AG04450 (cell line): ENCODE data around the gene CCSER1. TPM values are rescaled to one million over a fixed set of nuclear protein-coding genes. Genes with fewer than 3 reads are reported as not detected.

Experiments
- CTCF ChIA-PET: fragments of 300-600, 350-600 bp; formaldehyde crosslinking; extraction: SDS; loops from one replicate; lab custom pipeline; 2022; ENCODE audit warnings: antibody characterized with exemption, inconsistent platforms; lab: Charles Lee
- POLR2A ChIA-PET: fragments of 350-600 bp; formaldehyde crosslinking; extraction: SDS; loops from one replicate; lab custom pipeline; 2021; ENCODE audit warnings: antibody characterized with exemption, inconsistent platforms; lab: Yijun Ruan, JAX
- DNase-seq: peaks from one replicate; pipeline ENCODE4 v3.0.0-alpha.2; 2011; ENCODE audit warnings: low read depth, low spot score
- H3K27ac ChIP-seq: one replicate; pipeline ENCODE4 v1.5.1; 2012; ENCODE audit warnings: low read depth, low read length, control low read depth
- H3K27me3 ChIP-seq: one replicate; pipeline ENCODE4 v1.6.0; 2012; ENCODE audit warnings: low read length; ENCODE audit not compliant: control insufficient read depth, insufficient read depth
- H3K4me3 ChIP-seq: 2 replicates; pipeline ENCODE4 v1.5.1; 2011; ENCODE audit warnings: mild to moderate bottlenecking, low read depth, low read length, control low read depth
- H3K9me3 ChIP-seq: 2 replicates; pipeline ENCODE4 v1.5.1; 2012; ENCODE audit warnings: low read length; ENCODE audit not compliant: control insufficient read depth, insufficient read depth
- CTCF ChIP-seq: IDR thresholded peaks from 2 replicates; pipeline ENCODE4 v1.5.1; 2011; ENCODE audit warnings: low read depth, low read length, control low read depth, inconsistent platforms
- polyA plus RNA-seq: library from polyadenylated mRNA; depleted of rRNA; stranded (reverse); fragments of >200 nt; gene quantifications from 2 replicates; pipeline ENCODE4 v1.2.3, GENCODE V29; 2011

Gene CCSER1
- polyA plus RNA-seq, 1 experiment = not detected

DNA sequence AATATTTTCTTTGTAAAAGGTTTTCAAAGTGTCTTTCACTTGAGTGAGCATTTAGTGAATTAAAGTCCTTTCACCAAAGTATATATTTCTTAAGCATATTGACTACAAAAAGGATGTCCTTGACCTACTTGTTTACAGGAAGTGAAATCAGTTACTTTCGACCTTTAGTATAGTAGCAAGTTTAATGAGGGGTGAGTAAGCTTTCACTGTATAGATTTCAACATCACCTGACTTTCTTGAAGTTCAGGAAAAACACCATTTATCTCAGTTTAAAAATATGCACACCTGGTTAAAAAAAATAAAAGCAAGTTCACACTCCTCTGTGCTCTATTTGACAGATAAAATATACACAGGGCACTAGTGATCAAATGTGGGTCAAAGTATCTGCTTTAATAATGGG lies 88.1 kb downstream of the CCSER1 start:
- POLR2A ChIA-PET = no interaction called here
- CTCF ChIA-PET = no interaction called here

GRCh38 chr4:90219822-90220221 lies 92.6 kb downstream of the CCSER1 start:
- ChIA-PET CTCF (no interaction called here), POLR2A (no interaction called here)
- no peak overlapping the region for H3K27ac ChIP-seq
- H3K27me3 ChIP-seq = no peaks in the 10 kb centered on the region
- H3K4me3 ChIP-seq = no peak overlapping the region
- no peak for TF ChIP-seq CTCF
- H3K9me3 ChIP-seq = no peaks in the 10 kb centered on the region
- no peak for DNase-seq

More for the DNA sequence above, 88.1 kb downstream of the CCSER1 start:
- H3K4me3 ChIP-seq = no peak overlapping the region
- H3K27me3 ChIP-seq = no peaks in the 10 kb centered on the region
- DNase-seq = no peak
- no peaks in the 10 kb centered on the region for H3K9me3 ChIP-seq
- TF ChIP-seq CTCF = no peak
- no peak overlapping the region for H3K27ac ChIP-seq

DNA sequence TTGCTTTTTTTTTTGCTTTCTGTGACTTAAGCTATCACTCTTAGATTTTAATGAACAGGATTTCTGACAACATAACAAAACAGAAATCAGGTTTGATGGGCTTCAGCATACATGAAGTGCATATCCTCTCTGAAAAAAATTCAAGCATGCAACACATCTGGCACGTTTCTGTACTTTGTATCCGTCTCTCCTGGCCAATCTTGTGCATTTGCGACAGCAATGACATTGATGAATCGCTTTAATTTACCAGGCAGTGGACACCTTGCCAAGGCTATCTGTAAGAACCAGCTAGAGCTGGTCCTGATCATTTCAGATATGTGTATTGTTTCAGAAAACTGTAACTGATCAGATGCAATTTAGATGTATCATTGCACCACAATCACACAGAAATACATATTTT lies 93.3 kb downstream of the CCSER1 start:
- Histone ChIP-seq H3K4me3 (no peak overlapping the region), H3K27ac (no peak overlapping the region), H3K27me3 (no peaks in the 10 kb centered on the region), H3K9me3 (no peaks in the 10 kb centered on the region)
- ChIA-PET POLR2A (no interaction called here), CTCF (no interaction called here)
- DNase-seq = no peak
- no peak for TF ChIP-seq CTCF

DNA sequence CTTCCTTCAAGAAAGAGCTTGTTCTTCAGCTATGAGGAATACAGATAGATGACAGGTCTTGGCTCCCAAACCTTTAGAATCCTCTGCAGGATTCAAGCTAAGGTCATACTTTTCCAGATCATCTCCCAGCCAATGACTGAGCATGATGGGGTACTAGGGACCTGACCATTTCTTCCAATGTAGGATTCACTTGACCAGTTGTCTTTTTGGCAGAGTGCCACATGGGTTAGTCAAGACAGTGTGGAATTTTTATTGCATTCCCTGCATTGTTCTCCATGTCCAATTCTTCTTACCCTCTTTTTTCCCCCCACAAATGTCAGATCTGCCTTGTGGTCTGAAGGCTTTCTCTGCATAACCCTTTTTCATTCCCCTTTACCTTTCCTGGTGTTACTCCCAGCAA lies 99.5 kb downstream of the CCSER1 start:
- Histone ChIP-seq H3K27ac (no peak overlapping the region), H3K4me3 (no peak overlapping the region), H3K27me3 (no peaks in the 10 kb centered on the region), H3K9me3 (no peaks in the 10 kb centered on the region)
- ChIA-PET POLR2A (no interaction called here), CTCF (no interaction called here)
- TF ChIP-seq CTCF = no peak
- DNase-seq = no peak

DNA sequence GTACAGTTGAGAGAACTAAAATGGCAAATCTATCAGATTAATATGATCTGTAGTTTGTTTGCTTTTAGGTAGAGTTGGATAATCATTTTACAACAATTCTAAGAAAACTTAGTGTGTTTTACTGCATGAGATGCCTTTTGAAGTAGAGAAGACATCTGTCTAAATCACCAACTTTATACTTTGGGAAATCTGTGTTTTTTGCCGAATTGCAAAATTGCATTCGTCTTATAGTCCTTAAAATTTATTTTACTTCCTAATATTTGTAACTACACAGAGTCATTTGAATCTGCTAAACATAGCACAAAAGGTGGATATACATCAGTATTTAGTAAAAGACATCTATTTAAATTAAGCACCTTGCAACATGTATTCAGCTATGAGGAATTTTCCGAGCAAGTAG lies 100.0 kb downstream of the CCSER1 start:
- DNase-seq = no peak
- Histone ChIP-seq H3K4me3 (no peak overlapping the region), H3K27me3 (no peaks in the 10 kb centered on the region), H3K27ac (no peak overlapping the region), H3K9me3 (no peaks in the 10 kb centered on the region)
- ChIA-PET CTCF (no interaction called here), POLR2A (no interaction called here)
- TF ChIP-seq CTCF = no peak
